T-helper 2 cell treated with Interferon-gamma antibody and Interleukin-4, amounts not matched to agents 5 μg/mL and 100 μg/mL, for 36 hours (primary cell): ENCODE measurements around the gene EPB42.
"Not testable (repeated sequence)": the region's sequence is repeated elsewhere in the genome, so short reads cannot be mapped to it uniquely, and the experiment has no call there.

Source experiments
- DNase-seq: peaks from one replicate; pipeline ENCODE4 v3.0.0; 2021; ENCODE audit warnings: low spot score
- H3K27ac Mint-ChIP-seq: one replicate; pipeline ENCODE4 v1.8.0; 2021; ENCODE audit warnings: mild to moderate bottlenecking, mixed read lengths
- H3K27me3 Mint-ChIP-seq: one replicate; pipeline ENCODE4 v1.8.0; 2021; ENCODE audit warnings: low read depth, mixed read lengths
- H3K36me3 Mint-ChIP-seq: one replicate; pipeline ENCODE4 v1.8.0; 2021; ENCODE audit warnings: low read depth, mixed read lengths
- H3K4me1 Mint-ChIP-seq: one replicate; pipeline ENCODE4 v1.8.0; 2021; ENCODE audit warnings: low read depth, mixed read lengths
- H3K4me3 Mint-ChIP-seq: one replicate; pipeline ENCODE4 v1.8.0; 2022; ENCODE audit warnings: mild to moderate bottlenecking, moderate library complexity, mixed read lengths
- H3K9me3 Mint-ChIP-seq: one replicate; pipeline ENCODE4 v1.8.0; 2021; ENCODE audit warnings: mixed read lengths

EPB42 gene

DNA sequence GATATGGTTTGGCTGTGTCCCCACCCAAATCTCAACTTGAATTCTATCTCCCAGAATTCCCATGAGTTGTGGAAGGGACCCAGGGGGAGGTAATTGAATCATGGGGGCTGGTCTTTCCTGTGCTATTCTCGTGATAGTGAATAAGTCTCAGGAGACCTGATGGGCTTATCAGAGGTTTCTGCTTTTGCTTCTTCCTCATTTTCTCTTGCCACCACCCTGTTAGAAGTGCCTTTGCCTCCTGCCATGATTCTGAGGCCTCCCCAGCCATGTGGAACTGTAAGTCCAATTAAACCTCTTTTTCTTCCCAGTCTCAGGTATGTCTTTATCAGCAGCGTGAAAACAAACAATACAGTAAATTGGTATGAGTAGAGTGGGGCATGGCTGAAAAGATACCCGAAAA is 23.0 kb downstream of the EPB42 start:
- DNase-seq = not testable (repeated sequence)

DNA sequence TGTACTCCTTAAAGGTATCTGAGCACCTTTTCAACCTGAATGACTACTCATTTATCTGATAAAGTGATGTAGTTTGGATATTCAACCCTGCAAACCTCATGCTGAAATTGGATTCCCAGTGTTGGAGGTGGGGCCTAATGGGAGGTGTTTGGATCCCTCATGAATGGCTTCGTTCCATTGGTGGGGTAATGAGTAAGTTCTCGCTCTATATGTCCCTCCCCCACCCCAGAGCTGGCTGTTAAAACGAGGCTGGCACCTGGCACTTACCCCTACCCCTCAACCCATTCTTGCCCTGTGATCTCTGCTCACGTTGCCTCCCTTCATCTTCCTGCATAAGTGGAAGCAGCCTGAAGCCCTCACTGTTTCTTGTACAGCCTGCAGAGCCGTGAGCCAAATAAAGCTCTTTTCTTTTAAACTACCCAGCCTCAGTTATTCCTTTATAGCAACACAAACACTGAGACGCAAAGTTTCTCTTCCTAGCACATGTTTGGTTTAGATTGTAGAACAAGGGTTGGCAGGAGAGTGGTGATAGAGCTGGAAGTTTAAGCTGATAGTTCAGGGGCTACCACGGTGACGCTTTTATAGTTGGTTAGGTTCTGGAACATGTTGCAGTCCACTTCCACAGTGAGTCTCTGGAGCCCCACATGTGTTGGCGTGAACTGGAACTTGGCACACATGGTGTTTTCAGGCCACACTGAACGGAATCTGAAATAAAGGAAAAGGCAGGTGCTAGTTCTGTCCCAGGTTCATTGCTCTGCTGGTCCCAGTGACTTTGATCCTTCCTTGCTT is 23.9 kb downstream of the EPB42 start:
- no peak overlapping the region for H3K27ac Mint-ChIP-seq
- H3K4me3 Mint-ChIP-seq = no peak overlapping the region
- no peak for DNase-seq
- H3K36me3 Mint-ChIP-seq = peaks cover 38% of the 10 kb centered on the region
- no peaks in the 10 kb centered on the region for H3K27me3 Mint-ChIP-seq
- peaks cover 5% of the 10 kb centered on the region for H3K4me1 Mint-ChIP-seq
- peaks cover 4% of the 10 kb centered on the region for H3K9me3 Mint-ChIP-seq

More for the DNA sequence above, 23.0 kb downstream of the EPB42 start:
- not testable (repeated sequence) for H3K9me3 Mint-ChIP-seq, H3K4me3 Mint-ChIP-seq, H3K27me3 Mint-ChIP-seq, H3K27ac Mint-ChIP-seq, H3K4me1 Mint-ChIP-seq
- peaks cover 33% of the 10 kb centered on the region for H3K36me3 Mint-ChIP-seq

- Mint-ChIP-seq H3K4me1 (peaks cover 1% of the 10 kb centered on the region), H3K27ac (no peak overlapping the region), H3K36me3 (peaks cover 50% of the 10 kb centered on the region), H3K4me3 (no peak overlapping the region), H3K9me3 (peaks cover 4% of the 10 kb centered on the region), H3K27me3 (no peaks in the 10 kb centered on the region)
- no peak for DNase-seq
These were observed 26.0 kb downstream of the EPB42 start for GRCh38 chr15:43194795-43195194.

DNA sequence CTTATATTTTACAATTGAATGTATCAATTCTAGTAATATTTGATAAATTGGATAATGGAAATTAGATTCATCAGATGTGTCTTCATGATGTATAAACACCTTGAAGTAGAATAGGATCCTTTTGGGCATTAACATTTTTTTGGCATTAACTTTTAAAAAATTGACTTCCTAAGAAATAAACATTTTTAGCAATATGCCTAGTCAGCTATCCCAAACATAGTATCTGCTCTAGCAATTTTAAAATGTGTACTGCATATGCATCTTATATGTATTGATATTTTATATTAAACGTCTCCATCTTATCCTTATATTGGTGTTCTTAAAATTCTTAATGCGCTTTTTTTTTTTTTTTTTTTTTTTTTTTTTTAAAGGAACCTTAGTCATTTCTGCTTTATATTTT is 27.1 kb downstream of the EPB42 start:
- Mint-ChIP-seq H3K36me3 (peaks cover 56% of the 10 kb centered on the region), H3K4me1 (peaks cover 7% of the 10 kb centered on the region), H3K27ac (no peak overlapping the region), H3K9me3 (peaks cover 4% of the 10 kb centered on the region), H3K27me3 (no peaks in the 10 kb centered on the region), H3K4me3 (no peak overlapping the region)
- DNase-seq = no peak

DNA sequence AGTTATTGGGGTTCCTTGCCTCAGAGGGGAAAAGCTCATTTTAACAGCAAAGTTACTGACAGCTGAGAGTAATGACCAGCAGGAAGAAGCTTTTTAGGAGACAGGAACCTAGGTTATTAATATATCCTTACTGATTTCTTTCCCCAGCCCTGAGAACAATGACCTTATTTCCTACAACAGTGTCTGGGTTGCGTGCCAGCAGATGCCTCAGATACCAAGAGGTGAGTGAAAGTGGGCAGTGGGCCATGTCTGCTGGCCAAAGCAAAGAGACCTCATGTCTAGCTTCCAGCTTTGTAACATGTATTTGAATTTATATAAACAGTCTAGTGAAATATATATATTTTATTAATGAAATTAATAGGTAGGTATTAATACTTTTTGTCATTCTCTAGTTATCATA is 30.6 kb downstream of the EPB42 start:
- Mint-ChIP-seq H3K9me3 (no peaks in the 10 kb centered on the region), H3K4me3 (no peak overlapping the region), H3K36me3 (peaks cover 39% of the 10 kb centered on the region), H3K4me1 (peaks cover 23% of the 10 kb centered on the region), H3K27ac (no peak overlapping the region), H3K27me3 (no peaks in the 10 kb centered on the region)
- no peak for DNase-seq

GRCh38 chr15:43189296-43189695 is 31.5 kb downstream of the EPB42 start:
- Mint-ChIP-seq H3K9me3 (no peaks in the 10 kb centered on the region), H3K27ac (peak overlapping the region; percentile 58)
- DNase-seq = no peak

GRCh38 chr15:43187544-43188155 is 33.2 kb downstream of the EPB42 start:
- DNase-seq = no peak
- H3K36me3 Mint-ChIP-seq = peaks cover 30% of the 10 kb centered on the region
- no peaks in the 10 kb centered on the region for H3K9me3 Mint-ChIP-seq
- H3K27me3 Mint-ChIP-seq = no peaks in the 10 kb centered on the region
- peaks cover 28% of the 10 kb centered on the region for H3K4me1 Mint-ChIP-seq
- peak overlapping the region; percentile 97 for H3K4me3 Mint-ChIP-seq
- H3K27ac Mint-ChIP-seq = peak overlapping the region; percentile 37

More at GRCh38 chr15:43189296-43189695, 31.5 kb downstream of the EPB42 start:
- H3K36me3 Mint-ChIP-seq = peaks cover 34% of the 10 kb centered on the region
- no peaks in the 10 kb centered on the region for H3K27me3 Mint-ChIP-seq
- no peak overlapping the region for H3K4me3 Mint-ChIP-seq
- peaks cover 28% of the 10 kb centered on the region for H3K4me1 Mint-ChIP-seq

DNA sequence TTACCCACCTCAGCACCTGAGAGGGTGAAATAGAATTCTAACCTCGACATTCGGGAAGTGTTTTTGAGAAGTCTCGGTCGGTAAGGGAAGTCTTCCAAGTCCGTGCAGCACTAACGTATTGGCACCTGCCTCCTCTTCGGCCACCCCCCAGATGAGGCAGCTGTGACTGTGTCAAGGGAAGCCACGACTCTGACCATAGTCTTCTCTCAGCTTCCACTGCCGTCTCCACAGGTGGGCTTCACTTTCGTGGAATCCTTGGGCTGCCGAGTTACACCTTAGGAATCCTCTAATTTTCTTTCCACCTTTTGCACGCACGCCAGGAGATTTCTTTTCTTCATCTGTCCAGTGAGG is 34.8 kb downstream of the EPB42 start:
- Mint-ChIP-seq H3K9me3 (no peaks in the 10 kb centered on the region), H3K36me3 (peaks cover 25% of the 10 kb centered on the region), H3K4me3 (peak overlapping the region; percentile 97), H3K27ac (peak overlapping the region; percentile 94), H3K27me3 (no peaks in the 10 kb centered on the region), H3K4me1 (peaks cover 28% of the 10 kb centered on the region)
- DNase-seq = no peak

- H3K36me3 Mint-ChIP-seq = peaks cover 19% of the 10 kb centered on the region
- H3K4me3 Mint-ChIP-seq = peak within 1 kb of the TSS; percentile 97
- peak within 1 kb of the TSS; percentile 94 for H3K27ac Mint-ChIP-seq
- peak; percentile 92 for DNase-seq
- H3K9me3 Mint-ChIP-seq = no peaks in the 10 kb centered on the region
- peaks cover 28% of the 10 kb centered on the region for H3K4me1 Mint-ChIP-seq
- H3K27me3 Mint-ChIP-seq = no peaks in the 10 kb centered on the region
These were observed 35.4 kb downstream of the EPB42 start, which contains the start of gene CCNDBP1 for GRCh38 chr15:43185157-43186002. TSS of gene CCNDBP1 (plus strand) at chr15:43185403. CDS start at chr15:43185499, 96 bp downstream.

DNA sequence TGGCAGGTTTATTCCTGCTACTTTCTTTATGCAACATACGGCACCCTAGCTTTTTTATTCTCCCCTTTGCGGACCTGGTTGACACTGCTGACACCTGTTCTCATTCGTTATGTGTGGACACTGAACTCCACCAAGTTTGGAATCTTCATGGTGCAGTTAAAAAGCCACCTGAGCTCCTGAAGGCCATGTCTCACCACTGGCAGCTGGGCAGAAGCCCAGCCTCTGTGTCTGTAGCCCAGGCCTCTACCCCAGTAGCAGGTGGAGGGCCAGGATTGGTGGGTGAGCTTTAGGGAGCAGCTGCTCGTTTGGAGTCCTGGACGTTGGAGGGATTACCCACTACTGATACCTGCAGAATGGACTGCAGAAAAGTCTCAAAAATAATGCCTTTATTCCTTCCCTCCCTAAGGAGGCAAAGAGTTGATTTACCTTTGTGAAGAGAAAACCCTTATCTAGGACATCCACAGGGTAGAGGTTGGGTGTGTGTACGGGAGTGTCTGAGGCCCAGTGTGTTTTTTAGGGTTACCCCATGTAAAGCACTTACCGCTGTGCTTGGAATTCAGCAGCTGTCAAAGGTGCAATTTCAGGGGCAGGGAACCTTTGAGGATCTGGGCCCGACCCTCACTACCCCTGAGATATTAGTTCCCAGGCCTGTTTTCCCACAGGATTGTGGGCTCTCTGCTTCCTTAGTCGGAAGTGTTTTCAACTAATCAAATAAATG is 36.3 kb downstream of the EPB42 start:
- DNase-seq = no peak

DNA sequence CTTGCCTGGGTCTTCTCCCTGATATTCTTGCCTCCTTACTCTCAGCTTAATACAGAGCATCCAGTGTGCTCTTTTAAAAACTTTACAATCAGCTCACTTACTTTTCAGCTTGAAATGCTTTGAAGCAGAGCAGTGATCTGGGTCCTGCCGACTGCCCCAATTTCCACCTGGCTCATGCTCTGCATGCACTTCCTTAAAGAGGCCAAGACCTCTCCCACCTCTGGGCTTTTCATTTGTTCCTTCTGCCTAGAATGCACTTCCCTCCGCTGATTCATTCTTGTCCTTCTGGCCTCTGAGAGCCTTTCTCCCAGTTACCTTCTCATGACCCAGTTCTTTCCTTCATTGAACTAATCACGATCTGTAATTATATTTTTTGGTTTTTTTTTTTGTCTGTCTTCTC is 37.5 kb downstream of the EPB42 start:
- Mint-ChIP-seq H3K27ac (peak overlapping the region; percentile 51), H3K4me1 (peaks cover 21% of the 10 kb centered on the region), H3K36me3 (peaks cover 16% of the 10 kb centered on the region), H3K4me3 (no peak overlapping the region), H3K9me3 (no peaks in the 10 kb centered on the region), H3K27me3 (no peaks in the 10 kb centered on the region)
- DNase-seq = no peak

More for the DNA sequence above, 36.3 kb downstream of the EPB42 start:
- no peaks in the 10 kb centered on the region for H3K27me3 Mint-ChIP-seq
- peaks cover 18% of the 10 kb centered on the region for H3K36me3 Mint-ChIP-seq
- H3K9me3 Mint-ChIP-seq = no peaks in the 10 kb centered on the region
- H3K4me3 Mint-ChIP-seq = peak overlapping the region; percentile 97
- peak overlapping the region; percentile 94 for H3K27ac Mint-ChIP-seq
- peaks cover 27% of the 10 kb centered on the region for H3K4me1 Mint-ChIP-seq

- not testable (repeated sequence) for DNase-seq, H3K27me3 Mint-ChIP-seq, H3K4me3 Mint-ChIP-seq, H3K27ac Mint-ChIP-seq, H3K9me3 Mint-ChIP-seq, H3K4me1 Mint-ChIP-seq
- peaks cover 31% of the 10 kb centered on the region for H3K36me3 Mint-ChIP-seq
These were observed 43.7 kb downstream of the EPB42 start for GRCh38 chr15:43177147-43177546.

DNA sequence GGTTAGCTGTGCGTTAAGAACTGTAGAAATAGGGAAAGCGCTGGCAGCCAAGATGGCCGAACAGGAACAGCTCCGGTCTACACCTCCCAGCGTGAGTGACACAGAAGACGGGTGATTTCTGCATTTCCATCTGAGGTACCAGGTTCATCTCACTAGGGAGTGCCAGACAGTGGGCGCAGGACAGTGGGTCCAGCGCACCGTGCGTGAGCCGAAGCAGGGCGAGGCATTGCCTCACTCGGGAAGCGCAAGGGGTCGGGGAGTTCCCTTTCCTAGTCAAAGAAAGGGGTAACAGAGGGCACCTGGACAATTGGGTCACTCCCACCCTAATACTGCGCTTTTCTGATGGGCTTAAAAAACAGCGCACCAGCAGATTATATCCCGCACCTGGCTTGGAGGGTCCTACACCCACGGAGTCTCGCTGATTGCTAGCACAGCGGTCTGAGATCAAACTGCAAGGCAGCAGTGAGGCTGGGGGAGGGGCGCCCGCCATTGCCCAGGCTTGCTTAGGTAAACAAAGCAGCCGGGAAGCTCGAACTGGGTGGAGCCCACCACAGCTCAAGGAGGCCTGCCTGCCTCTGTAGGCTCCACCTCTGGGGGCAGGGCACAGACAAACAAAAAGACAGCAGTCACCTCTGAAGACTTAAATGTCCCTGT is 45.0 kb downstream of the EPB42 start:
- not testable (repeated sequence) for H3K4me1 Mint-ChIP-seq, H3K9me3 Mint-ChIP-seq, H3K27me3 Mint-ChIP-seq, H3K27ac Mint-ChIP-seq, DNase-seq, H3K4me3 Mint-ChIP-seq
- peaks cover 31% of the 10 kb centered on the region for H3K36me3 Mint-ChIP-seq
